GM18519 (cell line): ENCODE results near the gene NPBWR2.
"Not testable (repeated sequence)": the region's sequence is repeated elsewhere in the genome, so short reads cannot be mapped to it uniquely, and the experiment has no call there.

ENCODE experiments used
- ATAC-seq: cut with Tn5 transposase; IDR thresholded peaks from one replicate; pipeline ENCODE4 v1.9.1; 2021; ENCODE audit warnings: mild to moderate bottlenecking, moderate library complexity; ENCODE audit not compliant: unreplicated experiment, low FRiP score

Gene NPBWR2

GRCh38 chr20:64144144-64144912 is 37.0 kb upstream of the NPBWR2 start:
- no peak for ATAC-seq

- no peak for ATAC-seq
These were observed 35.8 kb upstream of the NPBWR2 start for GRCh38 chr20:64143018-64143801.

- ATAC-seq = no peak
These were observed 35.2 kb upstream of the NPBWR2 start for GRCh38 chr20:64142590-64142989.

- no peak for ATAC-seq
These were observed 33.6 kb upstream of the NPBWR2 start for GRCh38 chr20:64140956-64141355.

GRCh38 chr20:64140061-64140931 is 32.9 kb upstream of the NPBWR2 start:
- ATAC-seq = no peak

GRCh38 chr20:64139199-64140060 is 32.1 kb upstream of the NPBWR2 start:
- ATAC-seq = no peak

GRCh38 chr20:64138276-64138815 is 31.0 kb upstream of the NPBWR2 start:
- no peak for ATAC-seq

GRCh38 chr20:64137598-64138031 is 30.2 kb upstream of the NPBWR2 start:
- ATAC-seq = no peak

GRCh38 chr20:64136004-64136710 is 28.8 kb upstream of the NPBWR2 start:
- ATAC-seq = no peak

- ATAC-seq = not testable (repeated sequence)
These were observed 27.4 kb upstream of the NPBWR2 start for GRCh38 chr20:64134744-64135143.

GRCh38 chr20:64133951-64134407 is 26.6 kb upstream of the NPBWR2 start:
- no peak for ATAC-seq

- no peak for ATAC-seq
These were observed 24.0 kb upstream of the NPBWR2 start for GRCh38 chr20:64131406-64131805.

GRCh38 chr20:64130876-64131275 is 23.5 kb upstream of the NPBWR2 start:
- ATAC-seq = no peak

GRCh38 chr20:64130271-64130670 is 22.9 kb upstream of the NPBWR2 start:
- no peak for ATAC-seq

- ATAC-seq = no peak
These were observed 21.9 kb upstream of the NPBWR2 start for GRCh38 chr20:64129146-64129782.

GRCh38 chr20:64123517-64123916 is 16.2 kb upstream of the NPBWR2 start:
- ATAC-seq = not testable (repeated sequence)

- not testable (repeated sequence) for ATAC-seq
These were observed 15.6 kb upstream of the NPBWR2 start for GRCh38 chr20:64122927-64123326.

- ATAC-seq = no peak
These were observed 14.2 kb upstream of the NPBWR2 start for GRCh38 chr20:64121586-64121985.
